Mesodermal cell (in vitro differentiated cells): ENCODE results near the gene WDR31.

Experiments
- H3K27ac ChIP-seq: 2 replicates; pipeline ENCODE4 v1.7.0; 2013; ENCODE audit warnings: mild to moderate bottlenecking, low read depth, low read length, moderate library complexity; ENCODE audit not compliant: severe bottlenecking
- H3K36me3 ChIP-seq: 2 replicates; pipeline ENCODE4 v1.7.1; 2013; ENCODE audit warnings: mild to moderate bottlenecking, low read length, moderate library complexity; ENCODE audit not compliant: control insufficient read depth, insufficient read depth
- H3K4me1 ChIP-seq: one replicate; pipeline ENCODE4 v1.7.1; 2013; ENCODE audit warnings: mild to moderate bottlenecking, low read length; ENCODE audit not compliant: insufficient read depth, control insufficient read depth, poor library complexity, severe bottlenecking
- H3K4me3 ChIP-seq: 2 replicates; pipeline ENCODE4 v1.7.0; 2013; ENCODE audit warnings: low read length, control low read depth, mild to moderate bottlenecking; ENCODE audit not compliant: insufficient read depth, poor library complexity, severe bottlenecking; ENCODE audit errors: extremely low read depth
- H3K9me3 ChIP-seq: 2 replicates; pipeline ENCODE4 v1.7.1; 2013; ENCODE audit warnings: mild to moderate bottlenecking, low read length, moderate library complexity; ENCODE audit not compliant: control insufficient read depth
- WGBS, 2 experiments: methylation state at CpG; one replicate each; pipeline ENCODE4 v1.1.5; 2013; ENCODE audit warnings: missing lambda C conversion rate in 2 of 2; ENCODE audit not compliant: insufficient coverage in 2 of 2; 5-methylcytosine and 5-hydroxymethylcytosine counted together

Gene WDR31

GRCh38 chr9:113376634-113377567 is 36.8 kb upstream of the WDR31 start, which contains the start of gene HDHD3:
Gene HDHD3 (minus strand): TSS chr9:113376986. CDS start chr9:113374354, 2,632 bp downstream.
- Histone ChIP-seq H3K4me3 (peak within 1 kb of the TSS; percentile 62), H3K4me1 (peaks cover 4% of the 10 kb centered on the region), H3K9me3 (no peaks in the 10 kb centered on the region), H3K36me3 (peaks cover 14% of the 10 kb centered on the region), H3K27ac (no peak within 1 kb of the TSS)
- WGBS, 2 experiments = 0 to 1% methylated on average over 24 to 59 of the region's 74 CpGs

- Histone ChIP-seq H3K27ac (no peak overlapping the region), H3K4me3 (peak overlapping the region; percentile 62), H3K9me3 (no peaks in the 10 kb centered on the region), H3K4me1 (peaks cover 4% of the 10 kb centered on the region), H3K36me3 (peaks cover 14% of the 10 kb centered on the region)
- WGBS, 2 experiments = 88 to 95% methylated on average over 2 to 5 of the region's 6 CpGs
Observed at GRCh38 chr9:113375057-113376023, 35.3 kb upstream of the WDR31 start.

- no peaks in the 10 kb centered on the region for H3K9me3 ChIP-seq
- H3K4me3 ChIP-seq = no peak overlapping the region
- H3K36me3 ChIP-seq = peaks cover 14% of the 10 kb centered on the region
- WGBS, 2 experiments = 92 to 96% methylated on average over 22 to 24 of the region's 24 CpGs
- peaks cover 3% of the 10 kb centered on the region for H3K4me1 ChIP-seq
- H3K27ac ChIP-seq = no peak overlapping the region
Observed at GRCh38 chr9:113373676-113374392, 33.8 kb upstream of the WDR31 start.

GRCh38 chr9:113373256-113373655 is 33.2 kb upstream of the WDR31 start:
- H3K27ac ChIP-seq = no peak overlapping the region
- H3K4me3 ChIP-seq = no peak overlapping the region
- 56% methylated on average over 2 to 3 of the region's 3 CpGs for WGBS, 2 experiments
- no peaks in the 10 kb centered on the region for H3K9me3 ChIP-seq
- H3K36me3 ChIP-seq = peaks cover 14% of the 10 kb centered on the region
- H3K4me1 ChIP-seq = no peaks in the 10 kb centered on the region

- H3K36me3 ChIP-seq = peaks cover 14% of the 10 kb centered on the region
- H3K27ac ChIP-seq = no peak overlapping the region
- H3K9me3 ChIP-seq = no peaks in the 10 kb centered on the region
- WGBS, 2 experiments = 95 to 97% methylated on average over 3 to 5 of the region's 5 CpGs
- H3K4me3 ChIP-seq = no peak overlapping the region
- no peaks in the 10 kb centered on the region for H3K4me1 ChIP-seq
Observed at GRCh38 chr9:113372059-113372458, 32.0 kb upstream of the WDR31 start.

- Histone ChIP-seq H3K36me3 (peaks cover 14% of the 10 kb centered on the region), H3K4me1 (no peaks in the 10 kb centered on the region), H3K27ac (no peak overlapping the region), H3K4me3 (no peak overlapping the region), H3K9me3 (no peaks in the 10 kb centered on the region)
- 86 to 89% methylated on average over 7 of the region's 8 CpGs for WGBS, 2 experiments
Observed at GRCh38 chr9:113370806-113371325, 30.8 kb upstream of the WDR31 start.

- H3K4me3 ChIP-seq = no peak overlapping the region
- no peaks in the 10 kb centered on the region for H3K9me3 ChIP-seq
- 86 to 93% methylated on average over 9 to 10 of the region's 11 CpGs for WGBS, 2 experiments
- no peak overlapping the region for H3K27ac ChIP-seq
- H3K4me1 ChIP-seq = no peaks in the 10 kb centered on the region
- peaks cover 14% of the 10 kb centered on the region for H3K36me3 ChIP-seq
Observed at GRCh38 chr9:113369855-113370140, 29.7 kb upstream of the WDR31 start.

- no peaks in the 10 kb centered on the region for H3K9me3 ChIP-seq
- no peak overlapping the region for H3K27ac ChIP-seq
- 95% methylated on average over 11 of the region's 13 CpGs for WGBS, 2 experiments
- peaks cover 11% of the 10 kb centered on the region for H3K36me3 ChIP-seq
- no peak overlapping the region for H3K4me3 ChIP-seq
- no peaks in the 10 kb centered on the region for H3K4me1 ChIP-seq
Observed at GRCh38 chr9:113368982-113369854, 29.1 kb upstream of the WDR31 start.

GRCh38 chr9:113368348-113368981 is 28.4 kb upstream of the WDR31 start:
- WGBS, 2 experiments = 82 to 88% methylated on average over 3 to 4 of the region's 5 CpGs

More at GRCh38 chr9:113368348-113368981, 28.4 kb upstream of the WDR31 start:
- Histone ChIP-seq H3K4me3 (no peak overlapping the region), H3K27ac (no peak overlapping the region), H3K9me3 (no peaks in the 10 kb centered on the region), H3K36me3 (peaks cover 3% of the 10 kb centered on the region), H3K4me1 (no peaks in the 10 kb centered on the region)
